GM12878 (cell line): ENCODE measurements around the gene NOL3. TPM values are rescaled to one million over a fixed set of nuclear protein-coding genes. Genes with fewer than 3 reads are reported as not detected.
A peak's percentile ranks its signal among the peaks of the same experiment; 100 is the strongest.

Experiments
- ATF7 ChIP-seq: fragments of 450-650 bp; IDR thresholded peaks from 2 replicates; pipeline ENCODE4 v1.6.1; 2016; ENCODE audit warnings: low read depth, mild to moderate bottlenecking
- CEBPB ChIP-seq, 2 experiments: fragments of 150-350 bp in 1 of 2; IDR thresholded peaks; 2 replicates each; pipeline ENCODE4 v1.6.1; 2012 to 2014; ENCODE audit warnings: low read depth in 2 of 2, low read length in 2 of 2, borderline replicate concordance in 1 of 2, inconsistent platforms in 1 of 2
- CREB1 ChIP-seq: IDR thresholded peaks from 2 replicates; pipeline ENCODE4 v1.6.1; 2012; ENCODE audit warnings: low read depth, mild to moderate bottlenecking, inconsistent platforms
- CUX1 ChIP-seq: IDR thresholded peaks from 2 replicates; pipeline ENCODE4 v1.6.1; 2012; ENCODE audit warnings: improper control_type of control experiment, low read depth, low read length; ENCODE audit not compliant: insufficient replicate concordance
- DPF2 ChIP-seq: fragments of 450-650 bp; IDR thresholded peaks from 2 replicates; pipeline ENCODE4 v1.6.1; 2017; ENCODE audit warnings: mild to moderate bottlenecking
- E2F8 ChIP-seq: fragments of 450-650 bp; IDR thresholded peaks from 2 replicates; pipeline ENCODE4 v1.6.1; 2018; ENCODE audit warnings: mild to moderate bottlenecking, low read depth, moderate library complexity; ENCODE audit not compliant: partially characterized antibody
- HDAC6 ChIP-seq: fragments of 200-600 bp; sonication (generic); IDR thresholded peaks from one replicate; pipeline ENCODE4 v1.8.0; 2017; ENCODE audit warnings: antibody characterized with exemption; ENCODE audit not compliant: unreplicated experiment
- MEF2A ChIP-seq: IDR thresholded peaks from 2 replicates; pipeline ENCODE4 v1.6.1; 2011; ENCODE audit warnings: low read depth, mild to moderate bottlenecking, low read length, moderate library complexity; ENCODE audit not compliant: insufficient read depth
- MLLT1 ChIP-seq: fragments of 450-650 bp; IDR thresholded peaks from 2 replicates; pipeline ENCODE4 v1.6.1; 2016; ENCODE audit warnings: mild to moderate bottlenecking
- MYB ChIP-seq: fragments of 150-350 bp; IDR thresholded peaks from 2 replicates; pipeline ENCODE4 v1.6.1; 2014; ENCODE audit warnings: mild to moderate bottlenecking, low read depth, low read length, borderline replicate concordance
- NFXL1 ChIP-seq: fragments of 450-650 bp; IDR thresholded peaks from 2 replicates; pipeline ENCODE4 v1.6.1; 2017; ENCODE audit warnings: antibody characterized with exemption, mild to moderate bottlenecking, borderline replicate concordance
- NR2F1 ChIP-seq: fragments of 450-650 bp; conservative IDR thresholded peaks from 2 replicates; pipeline ENCODE4 v1.6.1; 2017; ENCODE audit warnings: mild to moderate bottlenecking
- PBX3 ChIP-seq: IDR thresholded peaks from 2 replicates; pipeline ENCODE4 v1.6.1; 2011; ENCODE audit warnings: mild to moderate bottlenecking, low read depth, low read length, moderate library complexity; ENCODE audit not compliant: insufficient replicate concordance
- POLR2A ChIP-seq: IDR thresholded peaks from 2 replicates; pipeline ENCODE4 v1.6.1; 2011; ENCODE audit warnings: low read depth, mild to moderate bottlenecking, low read length
- RAD21 ChIP-seq: IDR thresholded peaks from 2 replicates; pipeline ENCODE4 v1.6.1; 2011; ENCODE audit warnings: mild to moderate bottlenecking, low read depth, low read length, moderate library complexity; ENCODE audit not compliant: insufficient read depth
- RB1 ChIP-seq: fragments of 450-650 bp; formaldehyde crosslinking; IDR thresholded peaks from 2 replicates; pipeline ENCODE4 v1.6.1; 2017; ENCODE audit warnings: mild to moderate bottlenecking, borderline replicate concordance
- TBL1XR1 ChIP-seq: IDR thresholded peaks from 2 replicates; pipeline ENCODE4 v1.6.1; 2012; ENCODE audit warnings: low read depth, low read length, improper control_type of control experiment
- polyA plus RNA-seq, 11 experiments: library from polyadenylated mRNA; depleted of rRNA in 4 of 11; unstranded in 6 of 11; stranded (reverse) in 5 of 11; fragments of >200 nt; fragmentation: Nextera tagmentation in 4 of 11; fragmentation: Illumina TruSeq in 1 of 11; extraction: Ambion mirVana in 4 of 11; extraction: Trizol in 1 of 11; gene quantifications; 1 replicate in 1 of 11; 2 replicates in 10 of 11; pipeline versions ENCODE4 v1.2.1 to v1.2.3, GENCODE V29; 2011 to 2016; ENCODE audit warnings: inconsistent platforms in 2 of 11, missing spikeins in 2 of 11, low read depth in 1 of 11
- total RNA-seq, 4 experiments: library from RNA; depleted of rRNA in 3 of 4; stranded (reverse); fragments of >200 nt in 3 of 4; fragmentation: Illumina TruSeq in 1 of 4; extraction: Trizol in 1 of 4; gene quantifications; 2 replicates each; pipeline versions ENCODE4 v1.2.1 to v1.2.3, GENCODE V29; 2013 to 2021

The NOL3 gene
- total and polyA plus RNA-seq, 10 of the 15 experiments (the other 5 are each of a cell fraction or from before 2014, with no cell fraction given): 0.31 to 18.4 (median 2.7) TPM

- TF ChIP-seq CUX1: no peak
- TF ChIP-seq HDAC6: no peak
- no peak for TF ChIP-seq MYB
- TF ChIP-seq RAD21: no peak
- TF ChIP-seq RB1: peak; percentile 57; the same call in 1 of the 2 replicates
- TF ChIP-seq MLLT1: 0 out of 2 replicates have a peak, but pooled peaks have one; percentile 22
- no peak for TF ChIP-seq CEBPB (IDR thresholded peaks at IDR 0.05; ENCODE audit: borderline replicate concordance in 1 of 2, low read depth in 2 of 2, low read length in 2 of 2)
- no peak for TF ChIP-seq MEF2A
- peak; percentile 80 for TF ChIP-seq NR2F1
- no peak for TF ChIP-seq TBL1XR1
- no peak for TF ChIP-seq PBX3
- TF ChIP-seq DPF2: peak; percentile 85
- no peak for TF ChIP-seq NFXL1
- TF ChIP-seq E2F8: no peak
- peak; percentile 38; the same call in 1 of the 2 replicates for TF ChIP-seq ATF7
- peak; percentile 50 for TF ChIP-seq POLR2A
- TF ChIP-seq CREB1: 0 out of 2 replicates have a peak, but pooled peaks have one; percentile 25
Observed at GRCh38 chr16:67173808-67174705, 3.7 kb downstream of the NOL3 start (continued).
